DND-41 (cell line): ENCODE measurements around the gene PIN4.

ENCODE experiments used
- CTCF ChIP-seq: IDR thresholded peaks from 2 replicates; pipeline ENCODE4 v1.5.1; 2012; ENCODE audit warnings: borderline replicate concordance, low read length, moderate library complexity, mild to moderate bottlenecking; ENCODE audit not compliant: poor library complexity, severe bottlenecking; ENCODE audit errors: extremely low read depth
- EZH2 ChIP-seq: IDR thresholded peaks from 3 replicates; pipeline ENCODE4 v1.6.1; 2012; ENCODE audit warnings: borderline replicate concordance, low read depth, mild to moderate bottlenecking, moderate library complexity, low read length, inconsistent platforms; ENCODE audit not compliant: severe bottlenecking

DNA sequence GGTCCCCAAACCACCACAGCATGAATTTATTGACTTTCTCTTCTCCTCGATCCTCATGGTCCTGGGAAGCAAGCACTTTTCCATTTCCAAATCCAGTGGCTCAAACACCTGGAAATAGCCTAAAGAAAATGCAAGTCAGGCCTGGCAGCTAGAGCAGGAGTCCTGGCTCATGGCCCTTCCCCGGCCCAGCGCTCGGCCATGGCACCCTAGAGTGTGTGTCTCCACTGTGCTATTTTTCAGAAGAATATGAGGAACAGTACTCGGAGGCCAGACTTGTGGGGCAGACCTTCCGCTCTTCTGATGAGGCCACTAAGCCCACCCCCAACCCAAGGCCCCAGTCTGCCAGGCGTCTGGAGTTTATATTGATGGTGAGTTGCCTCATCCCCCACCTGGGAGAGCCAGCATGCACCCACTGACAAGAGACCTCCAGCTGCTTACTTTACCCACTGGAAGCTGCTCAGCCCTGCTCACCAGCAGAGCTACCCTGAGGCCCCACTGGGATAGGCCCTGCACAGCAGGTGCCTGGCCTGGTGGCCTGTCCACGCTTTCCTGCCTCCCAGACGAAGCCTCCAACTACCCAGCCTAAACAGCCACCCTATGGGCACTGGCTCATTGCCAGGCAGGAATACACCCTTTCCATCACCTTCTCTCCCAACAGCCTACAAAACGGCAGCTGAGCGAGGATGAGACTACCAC lies 47.6 kb upstream of the PIN4 start:
- TF ChIP-seq CTCF: no peak
- no peak for TF ChIP-seq EZH2
